Vagina (tissue), 2 donors: Measurements from ENCODE around the gene CDK14.

Experiments
- POLR2A ChIP-seq, 2 donors: fragments of 450-650 bp; IDR thresholded peaks; one replicate each; pipeline ENCODE4 v1.6.1; 2017; ENCODE audit warnings: antibody characterized with exemption in 2 of 2, mild to moderate bottlenecking in 2 of 2, moderate library complexity in 2 of 2
- POLR2AphosphoS5 ChIP-seq, 2 donors: sonication (generic); formaldehyde crosslinking; IDR thresholded peaks; one replicate each; pipeline ENCODE4 v1.9.0; 2017; ENCODE audit warnings: antibody characterized with exemption in 2 of 2, mild to moderate bottlenecking in 2 of 2, low read depth in 1 of 2; ENCODE audit not compliant: insufficient read depth in 1 of 2
- TF ChIP-seq, protein P1 (sequence below), 3 experiments: fragments of 450-650 bp in 2 of 3; fragments of 200-600 bp in 1 of 3; sonication (generic) in 1 of 3; IDR thresholded peaks; one replicate each; pipeline ENCODE4 v1.5.1; 2017 to 2019; ENCODE audit warnings: antibody characterized with exemption in 3 of 3, mild to moderate bottlenecking in 2 of 3, moderate library complexity in 2 of 3

DNA sequence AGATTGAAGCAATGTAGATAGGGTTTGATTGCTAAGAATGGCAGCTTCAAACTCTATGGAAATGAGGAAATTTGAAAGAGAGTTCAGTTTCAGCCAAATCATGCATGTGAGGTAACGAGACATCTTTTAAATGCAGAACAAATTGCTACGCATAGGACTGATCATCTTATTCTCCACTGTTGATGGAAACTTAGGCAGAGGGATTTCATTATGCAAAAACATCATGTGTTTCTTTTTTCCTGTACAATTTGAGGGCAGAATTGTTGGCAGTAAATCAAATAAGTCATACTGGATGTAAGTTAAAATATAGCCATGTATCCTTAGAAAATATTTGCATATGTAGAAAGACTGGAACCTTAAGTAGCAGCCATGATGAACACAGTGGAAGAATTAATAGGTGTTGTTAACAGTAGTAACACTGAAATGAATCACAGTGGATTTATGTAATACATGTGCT is 327.4 kb downstream of the CDK14 start:
- TF ChIP-seq POLR2A (IDR thresholded peaks at IDR 0.05): no peak
- TF ChIP-seq, protein P1, sequence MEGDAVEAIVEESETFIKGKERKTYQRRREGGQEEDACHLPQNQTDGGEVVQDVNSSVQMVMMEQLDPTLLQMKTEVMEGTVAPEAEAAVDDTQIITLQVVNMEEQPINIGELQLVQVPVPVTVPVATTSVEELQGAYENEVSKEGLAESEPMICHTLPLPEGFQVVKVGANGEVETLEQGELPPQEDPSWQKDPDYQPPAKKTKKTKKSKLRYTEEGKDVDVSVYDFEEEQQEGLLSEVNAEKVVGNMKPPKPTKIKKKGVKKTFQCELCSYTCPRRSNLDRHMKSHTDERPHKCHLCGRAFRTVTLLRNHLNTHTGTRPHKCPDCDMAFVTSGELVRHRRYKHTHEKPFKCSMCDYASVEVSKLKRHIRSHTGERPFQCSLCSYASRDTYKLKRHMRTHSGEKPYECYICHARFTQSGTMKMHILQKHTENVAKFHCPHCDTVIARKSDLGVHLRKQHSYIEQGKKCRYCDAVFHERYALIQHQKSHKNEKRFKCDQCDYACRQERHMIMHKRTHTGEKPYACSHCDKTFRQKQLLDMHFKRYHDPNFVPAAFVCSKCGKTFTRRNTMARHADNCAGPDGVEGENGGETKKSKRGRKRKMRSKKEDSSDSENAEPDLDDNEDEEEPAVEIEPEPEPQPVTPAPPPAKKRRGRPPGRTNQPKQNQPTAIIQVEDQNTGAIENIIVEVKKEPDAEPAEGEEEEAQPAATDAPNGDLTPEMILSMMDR (IDR thresholded peaks at IDR 0.05): no peak
- no peak for TF ChIP-seq POLR2AphosphoS5 (IDR thresholded peaks at IDR 0.05; ENCODE audit: insufficient read depth in 1 of 2, low read depth in 1 of 2)
